ENCODE results near the gene SS18.

DNA sequence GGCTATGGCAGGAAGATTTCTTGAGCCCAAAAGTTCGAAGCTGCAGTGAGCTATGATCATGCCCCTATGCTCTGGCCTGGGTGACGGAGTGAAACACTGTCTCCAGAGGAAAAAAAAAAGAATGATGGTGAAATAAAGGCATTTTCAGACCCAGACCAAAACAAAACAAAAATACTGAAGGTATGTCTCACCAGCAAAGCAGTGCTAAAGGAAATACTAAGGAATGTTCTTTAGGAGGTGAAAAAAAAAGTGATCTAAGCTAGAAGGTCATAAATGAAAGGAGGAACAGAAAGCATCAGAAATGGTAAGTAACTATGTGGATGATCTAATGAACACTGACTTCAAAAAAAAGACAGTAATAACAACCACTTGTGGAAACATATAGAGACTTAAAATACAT is 18.7 kb downstream of the SS18 start:
- TF ChIP-seq CTCF (IDR thresholded peaks at IDR 0.05): no peak
- no peak for TF ChIP-seq POLR2A (IDR thresholded peaks at IDR 0.05)

All from lower leg skin (tissue), 3 donors.